PC-9 (cell line): Measurements from ENCODE around the gene LAMC1. TPM values are rescaled to one million over a fixed set of nuclear protein-coding genes. Genes with fewer than 3 reads are reported as not detected.

Experiments used
- BruUV-seq: library from RNA; stranded (reverse); fragments of 400-500 nt; replicated peaks from 2 replicates; lab custom pipeline; 2021; lab: Mats Ljungman, UMichigan
- CTCF ChIA-PET: fragments of 300-600 bp; sonication (Branson Sonifier 250); formaldehyde crosslinking; loops from one replicate; lab custom pipeline; 2022; ENCODE audit warnings: antibody characterized with exemption; lab: Charles Lee
- POLR2A ChIA-PET: fragments of 300-600 bp; sonication (Branson Sonifier 250); formaldehyde crosslinking; loops from one replicate; lab custom pipeline; 2022; ENCODE audit warnings: antibody characterized with exemption; ENCODE audit not compliant: unreplicated experiment; lab: Charles Lee
- DNase-seq, 2 experiments: peaks; one replicate each; pipeline versions ENCODE4 v3.0.0 to v3.0.0-alpha.2; 2015 to 2022; ENCODE audit warnings: mixed read lengths in 1 of 2
- H2AFZ ChIP-seq: fragments of 200-600 bp; sonication (generic); 2 replicates; pipeline ENCODE4 v1.8.1; 2017; ENCODE audit warnings: antibody characterized with exemption
- H3F3A ChIP-seq: fragments of 200-600 bp; sonication (generic); 2 replicates; pipeline ENCODE4 v1.8.1; 2017; ENCODE audit warnings: antibody characterized with exemption, mild to moderate bottlenecking, low read depth; ENCODE audit not compliant: insufficient read depth
- H3K27ac ChIP-seq: fragments of 200-600 bp; sonication (generic); 2 replicates; pipeline ENCODE4 v1.6.1; 2016; ENCODE audit warnings: mixed run types
- H3K27me3 ChIP-seq: fragments of 200-600 bp; sonication (generic); 2 replicates; pipeline ENCODE4 v1.6.1; 2016; ENCODE audit warnings: low read depth, mixed run types; ENCODE audit not compliant: insufficient read depth
- H3K36me3 ChIP-seq: fragments of 200-600 bp; sonication (generic); 2 replicates; pipeline ENCODE4 v1.6.1; 2016; ENCODE audit warnings: low read depth, mixed run types
- H3K4me1 ChIP-seq: fragments of 200-600 bp; sonication (generic); replicated peaks from 2 replicates; pipeline ENCODE4 v1.6.1; 2016; ENCODE audit warnings: mixed run types; ENCODE audit not compliant: insufficient read depth
- H3K4me2 ChIP-seq: fragments of 200-600 bp; sonication (generic); 2 replicates; pipeline ENCODE4 v1.6.1; 2017; ENCODE audit warnings: mixed run types
- H3K4me3 ChIP-seq: fragments of 200-600 bp; sonication (generic); 2 replicates; pipeline ENCODE4 v1.6.1; 2016; ENCODE audit warnings: mixed run types
- H3K79me2 ChIP-seq: fragments of 200-600 bp; sonication (generic); 2 replicates; pipeline ENCODE4 v1.6.1; 2017; ENCODE audit warnings: low read depth, mixed run types
- H3K9me2 ChIP-seq: fragments of 200-600 bp; sonication (generic); 2 replicates; pipeline ENCODE4 v1.8.1; 2017; ENCODE audit warnings: mild to moderate bottlenecking; ENCODE audit not compliant: insufficient read depth
- H3K9me3 ChIP-seq: fragments of 200-600 bp; sonication (generic); 2 replicates; pipeline ENCODE4 v1.8.1; 2016; ENCODE audit warnings: low read depth; ENCODE audit not compliant: insufficient read depth
- H4K20me1 ChIP-seq: fragments of 200-600 bp; sonication (generic); 2 replicates; pipeline ENCODE4 v1.8.1; 2017; ENCODE audit not compliant: insufficient read depth
- EZH2 ChIP-seq: fragments of 200-600 bp; sonication (generic); IDR thresholded peaks from 2 replicates; pipeline ENCODE4 v1.8.0; 2017; ENCODE audit warnings: antibody characterized with exemption, low read depth
- intact Hi-C: fragments of 100-400 bp; cut with micrococcal nuclease; formaldehyde crosslinking; loops from one replicate; pipeline ENCODE4 v1.10.0; 2022; ENCODE audit not compliant: unreplicated experiment
- total RNA-seq: library from RNA; stranded (reverse); gene quantifications from 2 replicates; pipeline ENCODE4 v1.2.3, GENCODE V29; 2021
- TF ChIP-seq, protein P1 (sequence below): fragments of 200-600 bp; sonication (generic); conservative IDR thresholded peaks from 2 replicates; pipeline ENCODE4 v1.6.1; 2017; ENCODE audit warnings: mixed run types, antibody characterized with exemption, mild to moderate bottlenecking, moderate library complexity

The LAMC1 gene
- total RNA-seq, 1 experiment from 2014 or later, result 95.5 TPM

DNA sequence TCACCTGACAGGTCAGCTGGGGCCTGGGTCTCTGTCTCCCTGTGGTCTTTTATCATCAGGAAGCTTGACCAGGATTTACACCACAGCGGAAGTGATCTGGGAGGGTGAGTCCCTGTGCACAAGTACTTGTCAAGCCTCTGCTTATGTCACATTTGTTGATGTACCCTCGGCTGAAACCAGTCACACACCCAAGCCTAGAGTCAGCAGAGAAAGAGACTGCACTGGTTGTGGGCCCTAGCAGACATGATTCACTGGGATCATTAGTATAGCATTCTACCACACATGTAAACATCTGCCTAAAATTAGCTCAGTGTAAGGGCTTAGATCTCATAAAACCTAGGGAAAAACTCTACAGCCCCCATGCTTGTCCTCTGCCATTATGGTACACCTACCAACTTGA, 83.5 kb downstream of the LAMC1 start:
- ChIA-PET CTCF (no interaction called here), POLR2A (no interaction called here)
- no TSS peak for BruUV-seq
- Histone ChIP-seq H3F3A (peaks cover 3% of the 10 kb centered on the region; the same call in 1 of the 2 replicates), H2AFZ (no peak overlapping the region), H3K4me3 (no peak overlapping the region), H3K9me2 (no peaks in the 10 kb centered on the region), H3K36me3 (peaks cover 12% of the 10 kb centered on the region; the same call in 1 of the 2 replicates), H3K9me3 (no peaks in the 10 kb centered on the region), H4K20me1 (no peaks in the 10 kb centered on the region; the same call in 1 of the 2 replicates), H3K4me1 (no peaks in the 10 kb centered on the region), H3K4me2 (no peak overlapping the region), H3K27ac (no peak overlapping the region), H3K79me2 (peaks cover 8% of the 10 kb centered on the region; the same call in 1 of the 2 replicates), H3K27me3 (no peaks in the 10 kb centered on the region)
- TF ChIP-seq, protein P1, sequence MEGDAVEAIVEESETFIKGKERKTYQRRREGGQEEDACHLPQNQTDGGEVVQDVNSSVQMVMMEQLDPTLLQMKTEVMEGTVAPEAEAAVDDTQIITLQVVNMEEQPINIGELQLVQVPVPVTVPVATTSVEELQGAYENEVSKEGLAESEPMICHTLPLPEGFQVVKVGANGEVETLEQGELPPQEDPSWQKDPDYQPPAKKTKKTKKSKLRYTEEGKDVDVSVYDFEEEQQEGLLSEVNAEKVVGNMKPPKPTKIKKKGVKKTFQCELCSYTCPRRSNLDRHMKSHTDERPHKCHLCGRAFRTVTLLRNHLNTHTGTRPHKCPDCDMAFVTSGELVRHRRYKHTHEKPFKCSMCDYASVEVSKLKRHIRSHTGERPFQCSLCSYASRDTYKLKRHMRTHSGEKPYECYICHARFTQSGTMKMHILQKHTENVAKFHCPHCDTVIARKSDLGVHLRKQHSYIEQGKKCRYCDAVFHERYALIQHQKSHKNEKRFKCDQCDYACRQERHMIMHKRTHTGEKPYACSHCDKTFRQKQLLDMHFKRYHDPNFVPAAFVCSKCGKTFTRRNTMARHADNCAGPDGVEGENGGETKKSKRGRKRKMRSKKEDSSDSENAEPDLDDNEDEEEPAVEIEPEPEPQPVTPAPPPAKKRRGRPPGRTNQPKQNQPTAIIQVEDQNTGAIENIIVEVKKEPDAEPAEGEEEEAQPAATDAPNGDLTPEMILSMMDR, result no peak
- TF ChIP-seq EZH2, result no peak
- DNase-seq, result no peak
- intact Hi-C loops, result no loop called here

DNA sequence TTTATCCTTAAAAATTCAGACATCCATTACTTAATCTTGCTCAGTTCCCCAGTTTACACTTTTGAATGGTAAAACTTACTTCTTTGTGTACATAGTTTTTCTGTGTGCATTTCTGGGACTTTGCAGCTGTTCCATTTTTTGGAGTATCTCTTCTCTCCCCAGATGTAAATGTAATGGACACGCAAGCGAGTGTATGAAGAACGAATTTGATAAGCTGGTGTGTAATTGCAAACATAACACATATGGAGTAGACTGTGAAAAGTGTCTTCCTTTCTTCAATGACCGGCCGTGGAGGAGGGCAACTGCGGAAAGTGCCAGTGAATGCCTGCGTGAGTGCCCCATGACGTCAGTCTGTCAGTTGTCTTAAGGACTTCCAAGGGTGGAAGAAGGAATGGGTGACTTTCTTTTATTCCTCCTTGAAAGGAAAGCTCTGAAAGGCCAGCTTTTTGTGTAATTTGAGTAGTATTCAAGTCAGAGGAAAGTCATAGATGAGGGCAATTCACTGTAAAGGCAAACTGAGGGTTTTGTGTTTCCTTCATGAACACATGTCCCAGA, 87.2 kb downstream of the LAMC1 start:
- POLR2A ChIA-PET, result no interaction called here
- H3K27ac ChIP-seq, result no peak overlapping the region
- no peaks in the 10 kb centered on the region for H3K4me1 ChIP-seq
- peaks cover 18% of the 10 kb centered on the region; the same call in 1 of the 2 replicates for H3K36me3 ChIP-seq
- H3K4me2 ChIP-seq, result no peak overlapping the region
- no peaks in the 10 kb centered on the region for H3K79me2 ChIP-seq
- DNase-seq, result no peak
- no peak overlapping the region for H3K4me3 ChIP-seq
- no TSS peak for BruUV-seq
- no peak overlapping the region for H2AFZ ChIP-seq
- H3K27me3 ChIP-seq, result no peaks in the 10 kb centered on the region
- TF ChIP-seq, protein P1, result no peak
- TF ChIP-seq EZH2, result no peak
- no peaks in the 10 kb centered on the region for H4K20me1 ChIP-seq
- H3F3A ChIP-seq, result peaks cover 3% of the 10 kb centered on the region; the same call in 1 of the 2 replicates
- CTCF ChIA-PET, result no interaction called here
- H3K9me3 ChIP-seq, result no peaks in the 10 kb centered on the region
- intact Hi-C loops, result no loop called here
- H3K9me2 ChIP-seq, result no peaks in the 10 kb centered on the region

DNA sequence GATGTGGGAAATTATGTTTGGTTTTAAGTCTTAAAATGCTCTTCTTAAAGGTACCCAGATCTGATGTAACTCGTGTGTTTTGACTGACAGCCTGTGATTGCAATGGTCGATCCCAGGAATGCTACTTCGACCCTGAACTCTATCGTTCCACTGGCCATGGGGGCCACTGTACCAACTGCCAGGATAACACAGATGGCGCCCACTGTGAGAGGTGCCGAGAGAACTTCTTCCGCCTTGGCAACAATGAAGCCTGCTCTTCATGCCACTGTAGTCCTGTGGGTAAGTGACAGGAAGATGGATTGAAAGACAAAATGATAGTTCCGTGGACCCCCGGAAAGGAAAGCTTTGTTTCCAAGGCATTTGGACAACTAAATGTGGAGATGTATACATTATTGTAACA, 91.2 kb downstream of the LAMC1 start:
- intact Hi-C loops, result no loop called here
- peaks cover 29% of the 10 kb centered on the region for H3K36me3 ChIP-seq
- H2AFZ ChIP-seq, result no peak overlapping the region
- no peaks in the 10 kb centered on the region for H3K9me3 ChIP-seq
- no TSS peak for BruUV-seq
- no peak overlapping the region for H3K27ac ChIP-seq
- no peaks in the 10 kb centered on the region for H3K27me3 ChIP-seq
- no peaks in the 10 kb centered on the region for H4K20me1 ChIP-seq
- no peak for DNase-seq
- H3K4me3 ChIP-seq, result no peak overlapping the region
- no peaks in the 10 kb centered on the region for H3F3A ChIP-seq
- no peaks in the 10 kb centered on the region for H3K9me2 ChIP-seq
- TF ChIP-seq, protein P1, result no peak
- no peak for TF ChIP-seq EZH2
- H3K4me2 ChIP-seq, result no peak overlapping the region
- H3K79me2 ChIP-seq, result no peaks in the 10 kb centered on the region
- POLR2A ChIA-PET, result no interaction called here
- no peaks in the 10 kb centered on the region for H3K4me1 ChIP-seq
- CTCF ChIA-PET, result interaction anchor here (0.6 kb wide), 1 partner anchor 128 kb away, joined by 4 read pairs; no protein-coding TSS in a partner anchor
